Parathyroid adenoma (tissue), 2 donors: ENCODE results near the gene PRDM16.

Source experiments
- H2AFZ ChIP-seq: fragments of 300-600 bp; sonication (generic); one replicate; pipeline ENCODE4 v1.7.0; 2017; ENCODE audit warnings: antibody characterized with exemption, mild to moderate bottlenecking
- H3K27ac ChIP-seq: fragments of 300-600 bp; sonication (generic); one replicate; pipeline ENCODE4 v1.7.0; 2017
- H3K27me3 ChIP-seq: fragments of 300-600 bp; sonication (generic); one replicate; pipeline ENCODE4 v1.7.0; 2017; ENCODE audit warnings: low read length; ENCODE audit not compliant: control insufficient read depth, insufficient read depth
- H3K36me3 ChIP-seq: fragments of 300-600 bp; sonication (generic); one replicate; pipeline ENCODE4 v1.7.0; 2017; ENCODE audit warnings: low read length; ENCODE audit not compliant: control insufficient read depth, insufficient read depth
- H3K4me1 ChIP-seq: fragments of 300-600 bp; sonication (generic); one replicate; pipeline ENCODE4 v1.7.0; 2017; ENCODE audit warnings: control low read depth
- H3K4me2 ChIP-seq: fragments of 300-600 bp; sonication (generic); one replicate; pipeline ENCODE4 v1.7.0; 2017; ENCODE audit warnings: low read length
- H3K4me3 ChIP-seq: fragments of 300-600 bp; sonication (generic); one replicate; pipeline ENCODE4 v1.7.0; 2017; ENCODE audit warnings: low read depth, low read length
- H3K79me2 ChIP-seq: fragments of 300-600 bp; sonication (generic); one replicate; pipeline ENCODE4 v1.7.0; 2017; ENCODE audit warnings: control low read depth
- H3K9ac ChIP-seq: fragments of 300-600 bp; sonication (generic); one replicate; pipeline ENCODE4 v1.7.0; 2017; ENCODE audit warnings: mild to moderate bottlenecking
- H3K9me3 ChIP-seq: fragments of 300-600 bp; sonication (generic); one replicate; pipeline ENCODE4 v1.7.0; 2017; ENCODE audit warnings: low read length; ENCODE audit not compliant: control insufficient read depth
- TF ChIP-seq, protein P1 (sequence below): fragments of 300-600 bp; sonication (generic); IDR thresholded peaks from one replicate; pipeline ENCODE4 v1.7.0; 2017; ENCODE audit warnings: antibody characterized with exemption, mild to moderate bottlenecking
- donor health status: primary hyperparathyroidism.

Gene PRDM16

DNA sequence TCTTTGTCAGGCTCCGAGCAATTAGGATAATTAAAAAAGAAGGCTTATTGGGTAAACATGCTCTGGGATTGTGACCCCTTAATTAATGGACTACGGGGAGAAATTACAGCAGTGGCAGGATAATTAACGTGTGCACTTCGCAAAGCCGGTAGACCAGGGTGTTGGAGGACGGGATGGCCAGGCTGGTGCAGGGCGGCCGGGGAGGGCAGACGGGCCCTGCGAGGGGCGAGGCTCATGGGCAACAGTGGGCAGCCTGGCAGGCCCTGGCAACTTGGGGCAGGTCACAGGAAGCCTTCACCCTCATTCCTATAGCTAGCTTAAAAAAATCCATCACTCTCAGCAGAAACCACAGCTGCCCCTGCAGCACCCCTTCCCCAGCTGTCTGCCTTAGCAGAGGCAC lies 199.3 kb downstream of the PRDM16 start:
- H3K27ac ChIP-seq, result no peak overlapping the region

DNA sequence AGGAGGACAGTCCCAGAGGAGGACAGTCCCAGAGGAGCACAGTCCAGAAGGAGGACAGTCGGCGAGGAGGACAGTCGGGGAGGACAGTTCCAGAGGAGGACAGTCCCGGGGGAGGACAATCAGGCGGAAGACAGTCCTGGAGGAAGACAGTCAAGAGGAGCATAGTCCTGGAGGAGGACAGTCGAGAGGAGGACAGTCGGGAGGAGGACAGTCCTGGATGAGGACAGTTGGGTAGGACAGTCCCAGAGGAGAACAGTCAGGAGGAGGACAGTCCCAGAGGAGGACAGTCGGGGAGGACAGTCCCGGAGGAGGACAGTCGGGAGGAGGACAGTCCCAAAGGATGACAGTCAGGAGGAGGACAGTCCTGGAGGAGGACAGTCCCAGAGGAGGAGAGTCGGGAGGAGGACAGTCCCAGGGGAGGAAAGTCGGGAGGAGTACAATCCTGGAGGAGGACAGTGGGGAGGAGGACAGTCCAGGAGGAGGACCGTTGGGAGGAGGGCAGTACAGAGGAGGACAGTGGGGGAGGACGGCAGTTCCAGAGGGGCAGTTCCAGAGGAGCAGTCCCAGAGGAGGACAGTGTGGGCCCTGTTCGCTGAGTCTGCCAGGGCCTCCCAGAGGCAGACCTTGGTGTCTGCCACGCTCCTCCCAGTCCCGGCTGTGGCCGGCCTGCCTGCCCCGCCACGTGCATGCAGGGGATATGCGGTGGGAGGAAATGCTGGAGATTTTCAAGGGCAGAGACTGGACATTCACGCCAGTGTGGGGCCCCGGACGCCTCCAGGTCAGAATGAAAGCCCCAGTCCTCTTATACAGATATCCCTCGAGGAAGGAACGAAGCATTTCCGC lies 201.6 kb downstream of the PRDM16 start:
- H3K27ac ChIP-seq, result no peak overlapping the region

More for the DNA sequence above, 199.3 kb downstream of the PRDM16 start:
- Histone ChIP-seq H3K4me2 (no peak overlapping the region), H3K4me3 (no peak overlapping the region), H3K79me2 (no peaks in the 10 kb centered on the region), H3K9ac (no peak overlapping the region), H2AFZ (no peak overlapping the region), H3K9me3 (no peaks in the 10 kb centered on the region), H3K36me3 (no peaks in the 10 kb centered on the region), H3K27me3 (no peaks in the 10 kb centered on the region), H3K4me1 (no peaks in the 10 kb centered on the region)
- TF ChIP-seq, protein P1, sequence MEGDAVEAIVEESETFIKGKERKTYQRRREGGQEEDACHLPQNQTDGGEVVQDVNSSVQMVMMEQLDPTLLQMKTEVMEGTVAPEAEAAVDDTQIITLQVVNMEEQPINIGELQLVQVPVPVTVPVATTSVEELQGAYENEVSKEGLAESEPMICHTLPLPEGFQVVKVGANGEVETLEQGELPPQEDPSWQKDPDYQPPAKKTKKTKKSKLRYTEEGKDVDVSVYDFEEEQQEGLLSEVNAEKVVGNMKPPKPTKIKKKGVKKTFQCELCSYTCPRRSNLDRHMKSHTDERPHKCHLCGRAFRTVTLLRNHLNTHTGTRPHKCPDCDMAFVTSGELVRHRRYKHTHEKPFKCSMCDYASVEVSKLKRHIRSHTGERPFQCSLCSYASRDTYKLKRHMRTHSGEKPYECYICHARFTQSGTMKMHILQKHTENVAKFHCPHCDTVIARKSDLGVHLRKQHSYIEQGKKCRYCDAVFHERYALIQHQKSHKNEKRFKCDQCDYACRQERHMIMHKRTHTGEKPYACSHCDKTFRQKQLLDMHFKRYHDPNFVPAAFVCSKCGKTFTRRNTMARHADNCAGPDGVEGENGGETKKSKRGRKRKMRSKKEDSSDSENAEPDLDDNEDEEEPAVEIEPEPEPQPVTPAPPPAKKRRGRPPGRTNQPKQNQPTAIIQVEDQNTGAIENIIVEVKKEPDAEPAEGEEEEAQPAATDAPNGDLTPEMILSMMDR, result no peak

DNA sequence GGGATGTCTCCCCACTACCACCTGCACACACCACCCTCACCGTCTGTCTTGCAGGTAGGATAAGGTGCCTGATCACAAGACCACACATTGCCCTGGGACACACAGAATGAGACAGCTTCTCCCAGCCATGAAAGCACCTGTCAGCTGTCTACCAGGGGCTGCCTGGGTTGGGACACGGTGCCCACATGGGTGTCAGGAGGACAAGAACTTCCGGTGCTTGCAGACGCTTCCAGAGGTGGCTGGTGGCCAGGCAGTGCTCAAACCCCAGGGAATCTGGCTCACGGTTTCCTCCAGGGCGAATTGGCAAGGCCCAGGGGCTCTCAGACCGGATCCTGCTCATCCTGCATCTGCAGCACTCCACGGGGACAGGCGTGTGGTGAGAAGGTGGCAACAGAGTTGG lies 202.9 kb downstream of the PRDM16 start:
- H3K4me2 ChIP-seq, result no peak overlapping the region
- no peaks in the 10 kb centered on the region for H3K9me3 ChIP-seq
- H3K36me3 ChIP-seq, result no peaks in the 10 kb centered on the region
- TF ChIP-seq, protein P1, result no peak
- H3K9ac ChIP-seq, result no peak overlapping the region
- no peaks in the 10 kb centered on the region for H3K4me1 ChIP-seq
- no peak overlapping the region for H2AFZ ChIP-seq
- H3K79me2 ChIP-seq, result no peaks in the 10 kb centered on the region
- H3K27me3 ChIP-seq, result no peaks in the 10 kb centered on the region
- H3K27ac ChIP-seq, result no peak overlapping the region
- H3K4me3 ChIP-seq, result no peak overlapping the region

More for the DNA sequence above, 201.6 kb downstream of the PRDM16 start:
- no peak overlapping the region for H2AFZ ChIP-seq
- H3K4me3 ChIP-seq, result no peak overlapping the region
- H3K4me2 ChIP-seq, result no peak overlapping the region
- H3K36me3 ChIP-seq, result no peaks in the 10 kb centered on the region
- H3K27me3 ChIP-seq, result no peaks in the 10 kb centered on the region
- no peaks in the 10 kb centered on the region for H3K79me2 ChIP-seq
- H3K4me1 ChIP-seq, result no peaks in the 10 kb centered on the region
- no peak overlapping the region for H3K9ac ChIP-seq
- no peaks in the 10 kb centered on the region for H3K9me3 ChIP-seq
- TF ChIP-seq, protein P1, result no peak

DNA sequence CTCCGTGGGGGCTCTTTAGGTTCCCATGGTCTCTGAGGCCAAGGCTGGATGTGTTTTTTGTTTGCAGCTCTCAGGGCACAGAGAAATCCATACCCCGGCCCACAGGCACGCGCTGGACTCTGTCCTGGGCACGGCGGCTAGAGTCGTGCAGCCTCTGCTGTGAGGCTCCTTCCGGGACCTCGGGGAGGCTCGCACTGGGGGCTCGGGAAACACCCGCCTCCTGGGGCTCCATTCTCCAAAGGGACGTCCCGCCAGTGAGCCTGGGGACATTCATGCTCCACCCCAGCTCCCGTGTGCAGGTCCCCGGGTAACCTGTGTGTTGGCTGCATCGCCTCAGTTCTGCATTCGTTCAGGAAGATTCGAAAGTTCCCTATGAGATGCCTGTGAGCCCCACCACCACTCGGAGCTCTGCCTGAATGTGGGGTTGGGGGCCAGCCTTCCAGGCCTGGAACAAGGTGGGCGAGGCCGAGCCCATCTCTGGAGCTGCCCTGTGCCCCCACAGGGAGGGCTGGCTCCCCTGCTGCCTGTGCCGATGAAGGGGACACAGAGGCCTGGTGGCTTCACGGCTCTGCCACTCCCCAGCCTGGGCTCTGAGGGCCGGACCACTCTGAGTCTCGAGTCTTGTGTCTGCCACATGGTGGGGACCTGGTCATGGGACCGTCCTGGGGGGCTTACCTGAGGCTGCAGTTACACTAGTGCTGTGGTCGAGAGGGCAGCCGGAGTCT lies 203.5 kb downstream of the PRDM16 start:
- Histone ChIP-seq H3K9ac (no peak overlapping the region), H3K79me2 (no peaks in the 10 kb centered on the region), H3K4me2 (no peak overlapping the region), H3K27ac (no peak overlapping the region), H3K4me3 (no peak overlapping the region), H2AFZ (no peak overlapping the region), H3K9me3 (no peaks in the 10 kb centered on the region), H3K27me3 (no peaks in the 10 kb centered on the region), H3K36me3 (no peaks in the 10 kb centered on the region), H3K4me1 (no peaks in the 10 kb centered on the region)
- TF ChIP-seq, protein P1, result no peak
